H1 (cell line): ENCODE data around the gene TAF4. TPM values are rescaled to one million over a fixed set of nuclear protein-coding genes. Genes with fewer than 3 reads are reported as not detected.

Experiments
- EZH2 ChIP-seq: fragments of 200-600 bp; sonication (generic); IDR thresholded peaks from 2 replicates; pipeline ENCODE4 v1.7.1; 2012; ENCODE audit warnings: low read depth, mild to moderate bottlenecking, moderate library complexity, low read length, inconsistent platforms; ENCODE audit not compliant: severe bottlenecking
- GABPA ChIP-seq: IDR thresholded peaks from 2 replicates; pipeline ENCODE4 v1.6.1; 2011; ENCODE audit warnings: mild to moderate bottlenecking, low read length, moderate library complexity, borderline replicate concordance; ENCODE audit not compliant: insufficient read depth
- RNF2 ChIP-seq: fragments of 200-900, 300-1000 bp; sonication (generic); IDR thresholded peaks from 2 replicates; pipeline ENCODE4 v1.7.1; 2016; ENCODE audit warnings: borderline replicate concordance, low read depth, mild to moderate bottlenecking, antibody characterized with exemption, low read length; ENCODE audit not compliant: poor library complexity, severe bottlenecking; ENCODE audit errors: missing control alignments
- TEAD4 ChIP-seq: IDR thresholded peaks from 2 replicates; pipeline ENCODE4 v1.6.1; 2012; ENCODE audit warnings: low read depth, low read length, inconsistent platforms, mixed read lengths
- polyA plus RNA-seq, 7 experiments: library from polyadenylated mRNA; depleted of rRNA in 3 of 7; stranded (reverse) in 5 of 7; unstranded in 2 of 7; fragments of >200 nt in 5 of 7; fragments of 200-250 nt in 2 of 7; gene quantifications; 1 replicate in 5 of 7; 2 replicates in 1 of 7; 4 replicates in 1 of 7; pipeline versions ENCODE4 v1.2.1 to v1.2.3, GENCODE V29; 2011 to 2013; ENCODE audit warnings: missing spikeins in 2 of 7, mixed read lengths in 2 of 7
- total RNA-seq: library from RNA; stranded (reverse); fragmentation: NEBNext Ultra II Directional; extraction: Animal tissue kit (Norgen Biotek cat#: 25700); gene quantifications from 2 replicates; pipeline ENCODE4 v1.2.1, GENCODE V29; 2021
- TF ChIP-seq, protein P1 (sequence below): IDR thresholded peaks from 2 replicates; pipeline ENCODE4 v1.6.1; 2011; ENCODE audit warnings: low read length, improper control_type of control experiment
- TF ChIP-seq, protein P2 (sequence below): IDR thresholded peaks from 2 replicates; pipeline ENCODE4 v1.6.1; 2012; ENCODE audit warnings: low read length, inconsistent platforms

The TAF4 gene
- total and polyA plus RNA-seq, 2 of the 8 experiments (the other 6 are each of a cell fraction or from before 2014, with no cell fraction given), result 16.0 to 30.1 TPM

DNA sequence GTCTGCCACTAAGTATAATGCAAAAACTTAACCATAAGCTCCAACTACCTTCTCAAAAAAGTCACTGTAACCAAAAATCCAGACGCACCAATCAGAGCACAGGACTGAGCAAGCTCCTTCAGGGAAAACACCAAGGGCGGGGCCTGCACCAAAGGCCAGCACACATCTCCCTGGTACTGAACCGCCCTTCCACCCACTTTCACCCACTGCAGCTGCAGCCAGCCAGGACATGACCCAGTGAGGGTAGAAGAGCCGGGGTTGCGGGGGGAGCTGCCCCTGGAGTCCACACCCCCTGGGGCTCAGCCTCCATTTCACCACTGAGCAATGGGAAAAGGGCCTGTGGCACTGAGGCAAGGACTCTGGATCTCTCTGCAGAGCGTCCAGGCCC lies 54.3 kb downstream of the TAF4 start (continued):
- TF ChIP-seq RNF2 (no peak), EZH2 (no peak), TEAD4 (no peak), GABPA (no peak)
- TF ChIP-seq, protein P1, sequence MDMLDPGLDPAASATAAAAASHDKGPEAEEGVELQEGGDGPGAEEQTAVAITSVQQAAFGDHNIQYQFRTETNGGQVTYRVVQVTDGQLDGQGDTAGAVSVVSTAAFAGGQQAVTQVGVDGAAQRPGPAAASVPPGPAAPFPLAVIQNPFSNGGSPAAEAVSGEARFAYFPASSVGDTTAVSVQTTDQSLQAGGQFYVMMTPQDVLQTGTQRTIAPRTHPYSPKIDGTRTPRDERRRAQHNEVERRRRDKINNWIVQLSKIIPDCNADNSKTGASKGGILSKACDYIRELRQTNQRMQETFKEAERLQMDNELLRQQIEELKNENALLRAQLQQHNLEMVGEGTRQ, result no peak
- TF ChIP-seq, protein P2, sequence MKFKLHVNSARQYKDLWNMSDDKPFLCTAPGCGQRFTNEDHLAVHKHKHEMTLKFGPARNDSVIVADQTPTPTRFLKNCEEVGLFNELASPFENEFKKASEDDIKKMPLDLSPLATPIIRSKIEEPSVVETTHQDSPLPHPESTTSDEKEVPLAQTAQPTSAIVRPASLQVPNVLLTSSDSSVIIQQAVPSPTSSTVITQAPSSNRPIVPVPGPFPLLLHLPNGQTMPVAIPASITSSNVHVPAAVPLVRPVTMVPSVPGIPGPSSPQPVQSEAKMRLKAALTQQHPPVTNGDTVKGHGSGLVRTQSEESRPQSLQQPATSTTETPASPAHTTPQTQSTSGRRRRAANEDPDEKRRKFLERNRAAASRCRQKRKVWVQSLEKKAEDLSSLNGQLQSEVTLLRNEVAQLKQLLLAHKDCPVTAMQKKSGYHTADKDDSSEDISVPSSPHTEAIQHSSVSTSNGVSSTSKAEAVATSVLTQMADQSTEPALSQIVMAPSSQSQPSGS, result no peak
